Measurements from ENCODE around the gene CFB.

DNA sequence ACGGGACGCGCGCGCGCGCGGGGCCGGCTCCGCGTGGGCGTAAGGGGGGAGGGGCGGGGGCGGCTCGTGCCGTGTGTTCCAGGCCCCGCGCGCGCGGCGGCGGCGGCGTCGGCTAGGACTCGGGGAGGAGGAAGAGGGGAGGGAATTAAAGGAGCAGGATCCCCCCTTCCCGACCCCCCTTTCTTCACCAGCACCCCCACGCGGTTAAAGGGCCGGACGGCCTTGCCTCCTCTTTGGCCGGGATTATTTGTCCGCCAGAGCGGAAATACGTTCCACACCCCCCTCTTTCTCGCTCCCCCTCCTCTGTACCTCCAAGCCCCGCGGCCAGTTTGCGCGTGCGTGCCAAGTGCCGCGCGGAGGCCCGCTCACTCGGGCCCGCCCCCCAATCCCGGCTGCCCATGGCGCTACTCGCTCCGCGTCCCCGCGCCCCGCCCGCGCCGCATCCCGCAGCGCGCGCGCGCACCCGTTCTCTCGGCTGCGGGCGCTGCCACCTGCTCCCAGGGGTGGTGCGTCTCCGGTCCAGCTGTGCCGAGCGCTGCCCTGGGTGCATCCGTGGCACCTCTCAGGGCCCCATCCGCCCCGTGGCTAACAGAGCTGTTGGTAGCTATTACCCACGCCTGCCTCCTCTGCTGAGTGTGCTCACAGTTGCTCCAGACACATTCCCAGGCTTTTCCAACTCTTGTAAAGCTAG lies 43.8 kb upstream of the CFB start, which contains the start of gene ZBTB12:
- TF ChIP-seq, protein P1, sequence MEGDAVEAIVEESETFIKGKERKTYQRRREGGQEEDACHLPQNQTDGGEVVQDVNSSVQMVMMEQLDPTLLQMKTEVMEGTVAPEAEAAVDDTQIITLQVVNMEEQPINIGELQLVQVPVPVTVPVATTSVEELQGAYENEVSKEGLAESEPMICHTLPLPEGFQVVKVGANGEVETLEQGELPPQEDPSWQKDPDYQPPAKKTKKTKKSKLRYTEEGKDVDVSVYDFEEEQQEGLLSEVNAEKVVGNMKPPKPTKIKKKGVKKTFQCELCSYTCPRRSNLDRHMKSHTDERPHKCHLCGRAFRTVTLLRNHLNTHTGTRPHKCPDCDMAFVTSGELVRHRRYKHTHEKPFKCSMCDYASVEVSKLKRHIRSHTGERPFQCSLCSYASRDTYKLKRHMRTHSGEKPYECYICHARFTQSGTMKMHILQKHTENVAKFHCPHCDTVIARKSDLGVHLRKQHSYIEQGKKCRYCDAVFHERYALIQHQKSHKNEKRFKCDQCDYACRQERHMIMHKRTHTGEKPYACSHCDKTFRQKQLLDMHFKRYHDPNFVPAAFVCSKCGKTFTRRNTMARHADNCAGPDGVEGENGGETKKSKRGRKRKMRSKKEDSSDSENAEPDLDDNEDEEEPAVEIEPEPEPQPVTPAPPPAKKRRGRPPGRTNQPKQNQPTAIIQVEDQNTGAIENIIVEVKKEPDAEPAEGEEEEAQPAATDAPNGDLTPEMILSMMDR (conservative IDR thresholded peaks at IDR 0.05; ENCODE audit: low read depth, low read length) = no peak
- no peak for TF ChIP-seq EZH2 (IDR thresholded peaks at IDR 0.05; ENCODE audit: borderline replicate concordance, low read depth, low read length, poor library complexity, severe bottlenecking)

Data from A673 (cell line).